HUES48 (cell line): ENCODE results near the gene PRKCH.

Experiments
- H3K27ac ChIP-seq: one replicate; pipeline ENCODE4 v1.7.0; 2013; ENCODE audit warnings: low read depth, low read length, inconsistent platforms
- H3K27me3 ChIP-seq: 2 replicates; pipeline ENCODE4 v1.6.1; 2013; ENCODE audit warnings: mild to moderate bottlenecking, low read length; ENCODE audit not compliant: control insufficient read depth, insufficient read depth
- H3K36me3 ChIP-seq: 2 replicates; pipeline ENCODE4 v1.6.1; 2013; ENCODE audit warnings: low read length; ENCODE audit not compliant: control insufficient read depth, insufficient read depth
- H3K4me1 ChIP-seq: 2 replicates; pipeline ENCODE4 v1.6.1; 2013; ENCODE audit warnings: mild to moderate bottlenecking, low read length; ENCODE audit not compliant: control insufficient read depth, insufficient read depth
- H3K4me3 ChIP-seq: 2 replicates; pipeline ENCODE4 v1.5.1; 2013; ENCODE audit warnings: mild to moderate bottlenecking, low read depth, low read length
- H3K9ac ChIP-seq: 2 replicates; pipeline ENCODE4 v1.6.1; 2013; ENCODE audit warnings: mild to moderate bottlenecking, low read depth, low read length, moderate library complexity
- H3K9me3 ChIP-seq: 2 replicates; pipeline ENCODE4 v1.6.1; 2013; ENCODE audit warnings: low read length; ENCODE audit not compliant: control insufficient read depth, insufficient read depth

PRKCH gene

DNA sequence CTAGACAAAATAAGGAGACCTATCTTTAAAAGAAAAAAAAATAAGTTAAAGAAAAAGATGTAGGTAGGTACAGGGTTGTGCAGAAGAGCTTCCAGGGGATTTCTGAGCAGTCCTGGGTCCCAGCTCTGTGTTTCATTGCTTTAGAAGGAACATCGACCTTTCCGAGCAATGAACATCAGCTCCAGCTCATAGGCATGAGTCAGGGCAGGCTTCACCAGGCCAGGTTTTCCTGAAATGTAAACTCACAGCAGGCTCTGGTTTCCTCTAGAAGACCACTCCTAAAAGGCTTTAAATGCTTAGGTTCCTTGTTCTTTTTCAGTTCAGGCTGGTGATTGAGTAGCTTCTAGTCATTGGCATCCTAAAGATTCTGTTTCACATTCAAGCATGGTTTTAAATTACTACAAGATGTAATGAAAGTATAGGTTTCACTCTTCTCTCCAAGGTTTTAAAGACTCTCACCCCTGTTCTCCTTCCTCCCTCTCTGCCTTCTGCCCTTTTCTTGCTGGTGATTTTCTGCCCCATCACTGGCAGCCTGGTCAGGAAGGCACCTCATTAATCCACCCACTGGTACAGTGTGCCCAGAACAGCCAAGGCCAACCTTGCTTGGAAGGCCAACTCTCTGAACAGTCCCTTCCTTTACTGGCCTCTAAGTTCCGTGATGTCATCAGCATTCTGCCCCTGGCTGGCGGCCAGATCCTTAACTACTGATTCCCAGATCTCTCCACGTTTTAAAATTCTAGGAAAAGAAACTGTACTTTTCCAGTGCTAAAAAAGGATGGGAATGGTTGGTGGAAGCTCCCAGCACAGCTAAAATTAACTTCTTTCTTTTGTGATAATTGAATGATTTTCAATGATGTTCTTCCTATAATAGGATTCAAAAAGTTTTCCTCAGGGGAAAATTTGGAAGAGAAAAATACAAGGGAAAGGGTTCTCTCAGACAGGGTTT lies 264.5 kb downstream of the PRKCH start:
- no peak overlapping the region for H3K27ac ChIP-seq
- H3K9me3 ChIP-seq: no peaks in the 10 kb centered on the region
- H3K9ac ChIP-seq: no peak overlapping the region
- no peaks in the 10 kb centered on the region for H3K27me3 ChIP-seq
- no peaks in the 10 kb centered on the region for H3K36me3 ChIP-seq
- no peaks in the 10 kb centered on the region; the same call in 1 of the 2 replicates for H3K4me1 ChIP-seq
- H3K4me3 ChIP-seq: no peak overlapping the region

DNA sequence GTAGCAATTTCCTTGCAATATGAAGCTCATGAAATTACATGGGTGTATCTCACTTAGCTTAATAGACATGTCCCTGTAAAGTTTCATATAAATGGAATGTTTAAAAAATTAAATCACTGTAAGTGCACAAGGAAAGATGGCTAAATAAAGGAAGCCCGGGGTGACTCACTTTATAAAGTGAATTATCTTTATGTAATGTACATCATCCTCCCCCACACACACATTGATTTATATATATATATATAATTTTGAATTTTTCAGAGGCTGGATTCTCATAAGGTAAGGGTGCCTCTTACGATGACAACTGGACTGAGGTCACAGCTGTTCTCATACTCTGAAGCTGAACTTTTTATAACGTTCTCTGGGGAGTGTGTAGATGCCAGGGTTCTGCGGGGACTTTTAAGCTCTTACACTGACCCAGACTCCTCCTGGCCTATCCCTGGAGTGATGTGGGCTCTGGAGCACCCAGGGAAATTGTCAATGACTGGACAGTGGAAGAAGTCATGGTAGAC lies 265.2 kb downstream of the PRKCH start:
- Histone ChIP-seq H3K27ac (no peak overlapping the region), H3K27me3 (no peaks in the 10 kb centered on the region), H3K9ac (no peak overlapping the region), H3K9me3 (no peaks in the 10 kb centered on the region), H3K4me1 (no peaks in the 10 kb centered on the region; the same call in 1 of the 2 replicates), H3K4me3 (no peak overlapping the region), H3K36me3 (no peaks in the 10 kb centered on the region)

- no peak overlapping the region for H3K27ac ChIP-seq
- no peaks in the 10 kb centered on the region; the same call in 1 of the 2 replicates for H3K4me1 ChIP-seq
- no peaks in the 10 kb centered on the region for H3K27me3 ChIP-seq
- H3K36me3 ChIP-seq: no peaks in the 10 kb centered on the region
- H3K9ac ChIP-seq: no peak overlapping the region
- no peaks in the 10 kb centered on the region for H3K9me3 ChIP-seq
- no peak overlapping the region for H3K4me3 ChIP-seq
Observed at GRCh38 chr14:61587081-61587713, 265.8 kb downstream of the PRKCH start.

GRCh38 chr14:61588419-61588901 lies 267.1 kb downstream of the PRKCH start:
- no peak overlapping the region for H3K27ac ChIP-seq

DNA sequence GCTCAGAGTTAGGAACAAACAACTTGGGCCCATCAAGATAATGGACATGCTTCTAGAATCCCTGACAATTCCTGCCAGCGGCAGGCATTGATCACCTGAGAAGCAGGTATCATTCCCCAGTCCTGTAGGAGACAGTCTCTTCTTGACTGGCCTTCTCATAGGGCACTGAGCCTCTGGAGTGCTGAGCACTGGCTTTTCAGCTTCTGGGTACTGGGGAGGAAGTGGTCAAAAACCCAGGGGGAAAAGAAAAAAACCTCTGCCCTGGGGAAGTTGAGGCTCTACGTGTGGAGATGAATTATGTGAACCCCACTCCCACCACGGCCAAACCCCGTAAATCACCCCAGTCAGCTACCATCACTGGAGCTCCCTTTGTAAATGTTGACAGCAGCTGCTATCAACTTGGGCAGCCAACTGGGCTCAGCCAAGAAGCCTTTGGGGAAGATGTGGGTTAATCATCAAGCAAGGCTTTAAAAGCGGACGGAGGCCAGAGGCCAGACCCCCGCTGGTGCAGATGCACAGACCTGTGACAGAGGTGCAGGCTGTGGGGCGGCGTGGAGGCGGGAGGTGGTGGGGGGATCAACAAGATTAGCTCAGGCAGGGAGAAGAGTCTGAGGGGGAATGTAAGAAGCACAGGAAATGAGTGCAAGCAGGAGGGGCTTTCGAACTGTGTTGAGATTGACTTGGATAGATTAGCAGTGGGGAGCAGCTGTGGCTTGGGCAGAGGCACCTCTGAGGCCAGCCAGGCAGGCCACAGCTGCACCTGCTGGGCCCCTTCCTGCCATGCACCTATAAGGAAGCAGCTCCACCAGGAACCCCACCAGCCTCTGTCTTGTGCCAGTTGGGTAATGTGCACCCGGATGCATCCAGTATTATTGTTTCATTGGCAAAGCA lies 268.6 kb downstream of the PRKCH start:
- Histone ChIP-seq H3K4me3 (no peak overlapping the region), H3K27me3 (no peaks in the 10 kb centered on the region), H3K4me1 (no peaks in the 10 kb centered on the region), H3K9ac (no peak overlapping the region), H3K27ac (peak overlapping the region; percentile 10), H3K36me3 (no peaks in the 10 kb centered on the region), H3K9me3 (no peaks in the 10 kb centered on the region)

More at GRCh38 chr14:61588419-61588901, 267.1 kb downstream of the PRKCH start:
- H3K4me1 ChIP-seq: no peaks in the 10 kb centered on the region; the same call in 1 of the 2 replicates
- H3K27me3 ChIP-seq: no peaks in the 10 kb centered on the region
- H3K4me3 ChIP-seq: no peak overlapping the region
- no peaks in the 10 kb centered on the region for H3K9me3 ChIP-seq
- no peak overlapping the region for H3K9ac ChIP-seq
- no peaks in the 10 kb centered on the region for H3K36me3 ChIP-seq

GRCh38 chr14:61591862-61592261 lies 270.5 kb downstream of the PRKCH start:
- Histone ChIP-seq H3K9ac (no peak overlapping the region), H3K4me1 (peaks cover 3% of the 10 kb centered on the region), H3K4me3 (no peak overlapping the region), H3K36me3 (no peaks in the 10 kb centered on the region), H3K27me3 (no peaks in the 10 kb centered on the region), H3K27ac (no peak overlapping the region), H3K9me3 (no peaks in the 10 kb centered on the region)

DNA sequence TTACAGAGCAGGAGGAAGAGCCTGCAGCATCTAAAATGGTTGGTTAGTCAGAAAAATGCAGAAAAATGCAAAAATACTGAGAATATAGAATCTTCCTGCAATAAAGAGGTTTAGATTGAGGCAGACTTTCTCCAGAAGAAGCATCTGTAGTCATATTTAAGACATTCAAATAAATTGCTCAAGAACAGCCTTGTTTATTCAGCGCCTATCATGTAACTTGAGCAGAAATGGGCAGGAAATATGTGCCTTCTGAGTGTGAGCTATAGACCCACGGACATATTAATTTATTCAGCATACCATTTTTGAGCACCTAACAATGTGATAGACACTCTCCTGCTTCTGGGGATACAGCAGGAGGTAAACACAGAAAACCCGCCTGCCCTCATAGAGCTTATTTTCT lies 272.0 kb downstream of the PRKCH start:
- Histone ChIP-seq H3K9me3 (no peaks in the 10 kb centered on the region), H3K4me1 (peaks cover 18% of the 10 kb centered on the region), H3K9ac (no peak overlapping the region), H3K4me3 (no peak overlapping the region), H3K27me3 (no peaks in the 10 kb centered on the region), H3K36me3 (no peaks in the 10 kb centered on the region), H3K27ac (no peak overlapping the region)

DNA sequence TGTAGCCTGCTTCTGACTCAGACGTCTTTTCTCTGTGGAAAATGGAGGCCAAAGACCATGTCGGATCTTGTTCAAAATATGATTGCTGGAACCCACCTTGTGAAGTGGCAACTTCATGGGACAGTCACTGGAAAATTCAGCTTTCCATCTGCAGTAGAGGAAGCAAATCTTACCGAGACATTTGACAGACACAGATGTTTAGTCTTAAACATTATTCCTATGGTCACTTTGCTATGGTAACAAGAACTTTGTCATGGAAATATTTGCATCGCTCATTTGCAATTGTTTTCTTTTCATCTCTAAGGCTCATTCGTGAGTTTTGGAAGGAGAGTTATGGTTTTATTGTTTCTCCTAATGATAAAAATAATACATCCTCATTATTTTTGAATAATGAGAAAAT lies 275.6 kb downstream of the PRKCH start:
- H3K27me3 ChIP-seq: no peaks in the 10 kb centered on the region
- H3K4me3 ChIP-seq: no peak overlapping the region
- H3K4me1 ChIP-seq: peaks cover 30% of the 10 kb centered on the region
- no peaks in the 10 kb centered on the region for H3K36me3 ChIP-seq
- H3K9me3 ChIP-seq: no peaks in the 10 kb centered on the region
- H3K27ac ChIP-seq: no peak overlapping the region
- no peak overlapping the region for H3K9ac ChIP-seq

- peaks cover 43% of the 10 kb centered on the region for H3K4me1 ChIP-seq
- H3K36me3 ChIP-seq: no peaks in the 10 kb centered on the region
- H3K27ac ChIP-seq: no peak overlapping the region
- no peaks in the 10 kb centered on the region for H3K9me3 ChIP-seq
- no peak overlapping the region for H3K4me3 ChIP-seq
- no peak overlapping the region for H3K9ac ChIP-seq
- H3K27me3 ChIP-seq: no peaks in the 10 kb centered on the region
Observed at GRCh38 chr14:61598980-61599379, 277.6 kb downstream of the PRKCH start.

DNA sequence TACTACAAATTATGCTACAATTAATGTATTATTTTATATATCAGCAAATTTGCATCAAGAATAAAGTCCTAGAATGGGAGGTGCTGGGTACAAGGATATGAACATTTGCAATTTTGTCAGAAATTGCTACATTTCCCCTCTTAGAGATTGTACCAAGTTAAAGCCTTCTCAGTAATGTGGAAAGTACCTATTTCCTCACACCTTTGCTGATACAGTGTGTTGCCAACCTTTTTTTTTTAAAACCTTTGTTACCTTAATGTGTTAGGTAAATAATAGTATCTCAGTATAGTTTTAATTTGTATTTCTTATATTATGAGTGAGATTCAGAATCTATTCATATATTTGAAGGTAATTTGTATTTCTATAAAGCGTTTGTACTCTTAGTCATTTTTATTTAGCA lies 278.6 kb downstream of the PRKCH start:
- Histone ChIP-seq H3K27me3 (no peaks in the 10 kb centered on the region), H3K9me3 (no peaks in the 10 kb centered on the region), H3K27ac (no peak overlapping the region), H3K4me1 (peaks cover 43% of the 10 kb centered on the region), H3K36me3 (no peaks in the 10 kb centered on the region), H3K9ac (no peak overlapping the region), H3K4me3 (no peak overlapping the region)
